Trophoblast cell (in vitro differentiated cells and primary cell): ENCODE results near the gene TRMT61A.

Source experiments
- DNase-seq, 2 donors: peaks; one replicate each; pipeline ENCODE4 v3.0.0-alpha.2; 2016
- H2AFZ ChIP-seq: 2 replicates; pipeline ENCODE4 v1.6.1; 2013; ENCODE audit warnings: low read length, moderate library complexity, mild to moderate bottlenecking; ENCODE audit not compliant: insufficient read depth, poor library complexity
- H2AK5ac ChIP-seq: 2 replicates; pipeline ENCODE4 v1.6.1; 2013; ENCODE audit warnings: mild to moderate bottlenecking, low read length
- H2BK120ac ChIP-seq: 2 replicates; pipeline ENCODE4 v1.6.1; 2013; ENCODE audit warnings: low read length, mild to moderate bottlenecking, moderate library complexity; ENCODE audit not compliant: insufficient read depth, poor library complexity
- H2BK12ac ChIP-seq: 2 replicates; pipeline ENCODE4 v1.6.1; 2013; ENCODE audit warnings: mild to moderate bottlenecking, low read length, moderate library complexity
- H2BK5ac ChIP-seq: 2 replicates; pipeline ENCODE4 v1.6.1; 2013; ENCODE audit warnings: low read length, low read depth, moderate library complexity, mild to moderate bottlenecking; ENCODE audit not compliant: poor library complexity
- H3K14ac ChIP-seq: 2 replicates; pipeline ENCODE4 v1.6.1; 2013; ENCODE audit warnings: mild to moderate bottlenecking, low read length
- H3K18ac ChIP-seq: 2 replicates; pipeline ENCODE4 v1.6.1; 2013; ENCODE audit warnings: mild to moderate bottlenecking, low read length
- H3K23ac ChIP-seq: 2 replicates; pipeline ENCODE4 v1.6.1; 2013; ENCODE audit warnings: low read length
- H3K27ac ChIP-seq: 2 replicates; pipeline ENCODE4 v1.5.1; 2013; ENCODE audit warnings: low read depth, mild to moderate bottlenecking, inconsistent platforms, low read length, moderate library complexity
- H3K27me3 ChIP-seq: 2 replicates; pipeline ENCODE4 v1.6.1; 2013; ENCODE audit warnings: inconsistent platforms, mild to moderate bottlenecking, low read length, moderate library complexity; ENCODE audit not compliant: insufficient read depth
- H3K36me3 ChIP-seq, 2 experiments: 1 replicate in 1 of 2; 2 replicates in 1 of 2; pipeline ENCODE4 v1.6.1; 2013; ENCODE audit warnings: low read length in 2 of 2, mild to moderate bottlenecking in 2 of 2, moderate library complexity in 1 of 2; ENCODE audit not compliant: insufficient read depth in 2 of 2, control insufficient read depth in 1 of 2
- H3K4ac ChIP-seq: 2 replicates; pipeline ENCODE4 v1.6.1; 2013; ENCODE audit warnings: low read depth, mild to moderate bottlenecking, low read length, moderate library complexity
- H3K4me1 ChIP-seq, 2 experiments: 1 replicate in 1 of 2; 2 replicates in 1 of 2; pipeline ENCODE4 v1.6.1; 2013; ENCODE audit warnings: low read length in 2 of 2, mild to moderate bottlenecking in 2 of 2, moderate library complexity in 1 of 2; ENCODE audit not compliant: insufficient read depth in 2 of 2, control insufficient read depth in 1 of 2
- H3K4me2 ChIP-seq: 2 replicates; pipeline ENCODE4 v1.6.1; 2013; ENCODE audit warnings: inconsistent platforms, mild to moderate bottlenecking, low read length, moderate library complexity
- H3K4me3 ChIP-seq: 2 replicates; pipeline ENCODE4 v1.5.1; 2013; ENCODE audit warnings: mild to moderate bottlenecking, low read depth, low read length, inconsistent platforms
- H3K79me1 ChIP-seq: one replicate; pipeline ENCODE4 v1.6.1; 2013; ENCODE audit warnings: low read length
- H3K79me2 ChIP-seq: 2 replicates; pipeline ENCODE4 v1.6.1; 2013; ENCODE audit warnings: low read length, mild to moderate bottlenecking; ENCODE audit not compliant: control insufficient read depth, insufficient read depth, poor library complexity
- H3K9ac ChIP-seq: 2 replicates; pipeline ENCODE4 v1.6.1; 2013; ENCODE audit warnings: mild to moderate bottlenecking, low read length
- H3K9me3 ChIP-seq: 2 replicates; pipeline ENCODE4 v1.6.1; 2013; ENCODE audit warnings: low read depth, mild to moderate bottlenecking, control low read depth, inconsistent platforms, low read length; ENCODE audit not compliant: insufficient read depth
- H4K12ac ChIP-seq: 2 replicates; pipeline ENCODE4 v1.6.1; 2013; ENCODE audit warnings: low read depth, mild to moderate bottlenecking, low read length, moderate library complexity
- H4K8ac ChIP-seq: 2 replicates; pipeline ENCODE4 v1.6.1; 2013; ENCODE audit warnings: low read depth, mild to moderate bottlenecking, low read length, moderate library complexity
- H4K91ac ChIP-seq: one replicate; pipeline ENCODE4 v1.6.1; 2013; ENCODE audit warnings: low read depth, mild to moderate bottlenecking, low read length, moderate library complexity
- WGBS: extraction: QIAGEN DNeasy Blood & Tissue Kit; methylation state at CpG from one replicate; pipeline ENCODE4 v1.1.7; 2013; ENCODE audit warnings: missing lambda C conversion rate; ENCODE audit not compliant: insufficient read length, insufficient coverage; ENCODE audit errors: extremely low coverage; 5-methylcytosine and 5-hydroxymethylcytosine counted together

Gene TRMT61A

DNA sequence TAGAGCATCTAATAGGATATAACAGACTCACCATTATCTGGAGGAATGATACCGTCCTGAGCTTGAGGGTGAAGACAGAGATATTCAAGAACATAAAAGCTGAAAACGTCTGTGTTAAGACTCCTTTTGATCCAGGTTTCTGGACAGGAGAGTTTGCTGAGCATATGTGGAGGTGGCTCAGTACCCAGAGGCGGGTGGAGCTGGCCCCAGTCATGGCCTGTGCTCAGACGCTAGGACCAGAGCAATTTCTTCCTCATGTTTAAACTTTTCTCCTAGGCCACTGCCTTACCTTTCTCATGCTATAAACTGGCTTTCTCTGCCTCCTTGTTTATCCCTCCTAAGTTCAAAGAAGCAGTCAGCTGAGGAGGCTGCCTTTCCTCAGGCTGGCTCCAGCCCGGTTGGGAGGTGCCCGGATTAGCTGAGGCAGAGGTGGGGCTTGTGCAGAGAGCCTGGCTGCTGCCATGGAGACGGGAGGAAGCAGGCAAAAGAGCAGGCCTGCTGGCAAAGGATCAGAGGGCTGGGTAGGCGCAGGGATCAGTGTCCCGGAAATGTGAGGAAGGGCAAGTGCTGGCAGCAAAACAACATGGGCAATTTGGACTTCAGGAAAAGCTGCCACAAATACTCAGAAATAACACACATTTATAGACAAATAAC is 47.5 kb downstream of the TRMT61A start:
- Histone ChIP-seq H3K27me3 (no peaks in the 10 kb centered on the region), H3K79me2 (no peaks in the 10 kb centered on the region), H2AFZ (no peak overlapping the region), H3K4me2 (no peak overlapping the region), H4K91ac (no peak overlapping the region), H4K12ac (no peak overlapping the region), H3K9me3 (peaks cover 2% of the 10 kb centered on the region), H3K23ac (no peak overlapping the region), H3K4me3 (no peak overlapping the region), H3K14ac (no peak overlapping the region), H2BK120ac (no peak overlapping the region), H3K18ac (no peak overlapping the region), H3K4ac (no peak overlapping the region), H4K8ac (no peak overlapping the region), H3K9ac (no peak overlapping the region), H3K4me1 (peaks cover 0 to 3% of the 10 kb centered on the region in 2 experiments), H3K36me3 (peaks cover 32 to 43% of the 10 kb centered on the region in 2 experiments), H2AK5ac (no peak overlapping the region), H2BK12ac (no peak overlapping the region), H3K27ac (peak overlapping the region; percentile 11), H2BK5ac (no peak overlapping the region), H3K79me1 (no peaks in the 10 kb centered on the region)
- no CpG with 5 or more reads among the region's 9 CpGs for WGBS
- DNase-seq, result peak; percentile 79 to 88

DNA sequence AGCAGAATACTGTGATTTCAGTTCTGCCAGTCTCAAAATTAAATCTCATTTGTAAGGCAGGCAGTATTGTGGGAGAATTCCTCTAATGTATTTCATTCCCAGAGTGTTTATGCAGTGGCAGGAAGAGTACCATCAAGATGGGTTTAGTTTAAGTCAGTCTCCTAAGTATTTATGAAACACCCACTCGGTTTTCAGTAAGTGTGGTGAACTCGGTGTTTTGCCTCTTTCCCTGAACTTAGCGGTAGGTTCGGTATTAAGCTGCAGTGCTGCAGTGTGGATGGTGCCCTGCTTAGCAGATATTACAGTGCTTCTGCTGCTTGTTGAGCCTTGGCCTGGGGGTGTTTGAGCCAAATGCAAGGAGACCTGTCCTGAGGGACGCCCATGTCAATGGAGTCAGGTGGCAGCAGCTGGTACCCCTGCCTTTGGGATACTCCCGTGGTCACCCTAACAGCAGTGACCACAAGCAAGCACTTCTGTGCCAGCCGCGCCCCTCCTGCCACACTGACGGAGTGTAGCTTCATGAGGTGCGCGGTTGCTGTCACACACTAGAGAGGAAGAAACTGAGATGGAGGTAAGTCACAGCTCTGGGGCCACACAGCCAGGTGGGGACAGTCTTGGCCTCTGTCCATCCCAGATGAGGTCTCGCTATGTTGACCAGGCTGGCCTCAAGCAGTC is 49.5 kb downstream of the TRMT61A start:
- Histone ChIP-seq H3K14ac (no peak overlapping the region), H4K91ac (no peak overlapping the region), H2BK120ac (no peak overlapping the region), H3K4me3 (no peak overlapping the region), H3K27ac (no peak overlapping the region), H3K36me3 (peaks cover 31 to 48% of the 10 kb centered on the region in 2 experiments), H3K4me1 (peaks cover 0 to 3% of the 10 kb centered on the region in 2 experiments), H2BK12ac (no peak overlapping the region), H3K9me3 (peaks cover 2% of the 10 kb centered on the region), H3K79me1 (no peaks in the 10 kb centered on the region), H3K79me2 (no peaks in the 10 kb centered on the region), H3K23ac (no peak overlapping the region), H4K8ac (no peak overlapping the region), H3K18ac (no peak overlapping the region), H3K4ac (no peak overlapping the region), H2BK5ac (no peak overlapping the region), H4K12ac (no peak overlapping the region), H2AFZ (no peak overlapping the region), H3K9ac (no peak overlapping the region), H2AK5ac (no peak overlapping the region), H3K27me3 (no peaks in the 10 kb centered on the region), H3K4me2 (no peak overlapping the region)
- WGBS, result no CpG with 5 or more reads among the region's 12 CpGs
- no peak for DNase-seq

DNA sequence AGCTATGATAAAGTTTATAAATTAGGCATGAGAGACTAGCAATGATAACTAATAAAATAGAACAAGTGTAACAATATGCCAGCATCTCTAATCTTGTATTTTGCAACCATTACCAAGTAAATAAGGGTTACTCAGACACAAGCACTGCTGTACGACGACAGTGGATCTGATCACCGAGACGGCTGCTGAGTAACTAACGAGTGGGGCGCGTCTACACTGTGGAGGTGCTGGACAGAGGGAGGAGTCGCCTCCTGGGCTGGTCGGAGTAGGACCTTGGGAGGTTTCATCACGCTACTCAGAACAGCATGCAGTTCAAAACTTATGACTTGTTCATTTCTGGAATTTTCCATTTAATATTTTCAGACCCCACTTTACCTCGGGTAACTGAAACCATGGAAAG is 52.2 kb downstream of the TRMT61A start:
- Histone ChIP-seq H2BK12ac (no peak overlapping the region), H3K79me1 (no peaks in the 10 kb centered on the region), H3K9me3 (no peaks in the 10 kb centered on the region), H3K14ac (no peak overlapping the region), H3K36me3 (peaks cover 18 to 32% of the 10 kb centered on the region in 2 experiments), H3K27ac (no peak overlapping the region), H4K91ac (no peak overlapping the region), H3K79me2 (no peaks in the 10 kb centered on the region), H4K12ac (no peak overlapping the region), H3K9ac (no peak overlapping the region), H3K4me2 (no peak overlapping the region), H3K4ac (no peak overlapping the region), H2BK120ac (no peak overlapping the region), H3K23ac (no peak overlapping the region), H2BK5ac (no peak overlapping the region), H4K8ac (no peak overlapping the region), H2AK5ac (no peak overlapping the region), H3K27me3 (no peaks in the 10 kb centered on the region), H2AFZ (no peak overlapping the region), H3K4me1 (peaks cover 0 to 3% of the 10 kb centered on the region in 2 experiments), H3K18ac (no peak overlapping the region), H3K4me3 (no peak overlapping the region)
- WGBS, result no CpG with 5 or more reads among the region's 11 CpGs
- no peak for DNase-seq

DNA sequence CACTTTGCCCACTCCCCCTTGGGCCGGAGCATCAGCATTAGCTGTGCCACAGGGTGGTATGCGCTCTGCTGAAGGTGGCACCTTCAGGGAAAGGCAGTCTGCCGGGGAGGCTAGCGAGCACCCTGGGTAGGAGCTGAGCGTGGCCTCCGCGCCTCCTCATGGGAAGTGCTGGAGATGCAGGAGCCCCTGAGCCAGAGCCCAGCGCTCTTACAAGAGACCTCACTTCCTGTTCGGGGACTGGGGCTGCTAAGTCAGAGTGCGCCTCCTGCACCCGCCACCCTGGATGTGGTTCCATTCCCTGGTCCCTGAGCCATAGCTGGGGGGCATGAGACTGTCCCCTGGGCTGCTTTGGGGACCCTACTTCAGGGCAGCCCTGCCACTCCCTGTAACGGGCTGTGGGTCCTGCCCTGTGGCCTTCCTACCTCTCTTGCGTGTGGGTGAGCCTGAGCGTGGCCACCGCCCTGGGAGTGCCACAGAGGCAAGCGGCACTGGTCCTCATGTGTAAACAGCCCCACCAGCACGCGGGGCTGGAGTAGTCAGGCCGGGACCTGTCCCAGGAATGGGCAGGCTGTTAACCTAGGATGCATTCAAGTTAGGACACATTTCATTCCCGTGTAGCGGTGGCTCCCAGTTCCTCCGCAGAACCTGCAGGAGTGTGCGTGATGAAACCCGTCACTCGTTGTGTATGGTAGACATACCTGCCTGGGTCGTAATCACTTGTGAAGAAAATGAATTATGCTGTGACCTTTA is 53.1 kb downstream of the TRMT61A start:
- Histone ChIP-seq H3K23ac (no peak overlapping the region), H3K9ac (no peak overlapping the region), H3K18ac (no peak overlapping the region), H3K36me3 (peaks cover 18 to 31% of the 10 kb centered on the region in 2 experiments), H3K79me2 (no peaks in the 10 kb centered on the region), H3K9me3 (no peaks in the 10 kb centered on the region), H3K79me1 (no peaks in the 10 kb centered on the region), H3K27ac (no peak overlapping the region), H2BK12ac (no peak overlapping the region), H4K91ac (no peak overlapping the region), H2AK5ac (no peak overlapping the region), H3K4ac (no peak overlapping the region), H3K27me3 (no peaks in the 10 kb centered on the region), H3K4me2 (no peak overlapping the region), H4K8ac (no peak overlapping the region), H4K12ac (no peak overlapping the region), H3K4me3 (peak overlapping the region; percentile 27), H2BK5ac (no peak overlapping the region), H3K14ac (no peak overlapping the region), H3K4me1 (no peaks in the 10 kb centered on the region), H2BK120ac (no peak overlapping the region), H2AFZ (no peak overlapping the region)
- WGBS, result no CpG with 5 or more reads among the region's 26 CpGs
- DNase-seq, result peak; percentile 13 to 25
